GM21619 (cell line): Measurements from ENCODE around the gene SERPINI1.
A peak's percentile ranks its signal among the peaks of the same experiment; 100 is the strongest.

Experiments
- ATAC-seq: cut with Tn5 transposase; IDR thresholded peaks from one replicate; pipeline ENCODE4 v1.9.1; 2021; ENCODE audit not compliant: unreplicated experiment

The SERPINI1 gene

GRCh38 chr3:167843481-167843880, 108.0 kb downstream of the SERPINI1 start:
- ATAC-seq = no peak

DNA sequence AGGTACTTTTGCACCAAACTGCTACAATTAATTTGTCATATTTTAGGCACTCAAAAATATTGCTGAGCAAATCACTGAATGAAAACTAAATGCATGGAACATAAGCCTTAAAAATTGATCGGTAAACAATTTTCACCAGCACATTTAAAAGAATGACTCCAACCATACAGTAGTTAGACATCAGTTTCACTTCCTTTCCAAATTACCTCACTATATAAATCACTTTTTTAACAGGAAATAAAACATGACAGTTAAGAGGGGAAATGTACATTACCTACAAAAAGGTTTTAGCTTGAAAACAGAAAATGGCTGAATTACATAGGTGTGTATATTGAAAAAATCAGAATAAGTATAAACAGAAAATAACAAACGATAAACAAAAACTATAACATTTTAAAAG, 108.4 kb downstream of the SERPINI1 start:
- ATAC-seq = peak; percentile 56

DNA sequence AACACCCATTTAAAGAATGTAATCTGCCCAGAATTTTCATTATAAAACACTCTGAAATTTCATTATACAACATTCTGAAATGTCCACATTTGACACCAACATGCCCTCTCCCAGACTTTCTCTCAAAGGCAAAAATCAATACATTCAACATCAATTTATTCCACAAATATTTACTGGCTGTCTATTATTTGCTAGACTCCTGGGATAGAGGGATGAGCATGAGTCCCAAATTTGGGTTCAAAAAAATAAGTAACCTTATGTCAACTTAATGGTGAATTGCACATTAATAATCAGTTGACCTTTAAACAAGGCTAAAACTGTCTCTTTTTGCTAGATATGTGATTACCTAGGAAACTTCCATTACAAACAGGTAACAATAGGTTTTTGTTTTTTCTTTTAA, 109.0 kb downstream of the SERPINI1 start:
- ATAC-seq = no peak

- no peak for ATAC-seq
These were observed 115.7 kb downstream of the SERPINI1 start for GRCh38 chr3:167851171-167851570.

DNA sequence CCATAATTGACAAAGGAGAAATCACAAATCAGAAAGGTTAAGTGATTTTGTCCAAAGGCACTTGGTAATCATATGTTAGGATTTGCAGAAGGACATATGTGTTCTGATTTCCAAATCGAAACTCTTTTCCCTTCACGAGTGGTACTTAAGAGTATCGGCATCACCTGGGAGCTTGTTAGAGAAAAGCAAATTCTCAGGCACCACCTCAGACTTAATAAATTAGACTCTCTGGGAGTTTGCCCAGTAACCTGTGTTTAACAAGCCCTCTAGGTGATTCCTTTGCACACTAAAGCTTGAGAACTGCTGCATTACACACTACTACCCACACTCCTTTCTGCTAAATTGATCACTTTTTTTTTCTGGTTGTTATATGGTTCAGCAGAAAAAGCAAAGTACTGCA, 116.2 kb downstream of the SERPINI1 start:
- ATAC-seq = no peak

DNA sequence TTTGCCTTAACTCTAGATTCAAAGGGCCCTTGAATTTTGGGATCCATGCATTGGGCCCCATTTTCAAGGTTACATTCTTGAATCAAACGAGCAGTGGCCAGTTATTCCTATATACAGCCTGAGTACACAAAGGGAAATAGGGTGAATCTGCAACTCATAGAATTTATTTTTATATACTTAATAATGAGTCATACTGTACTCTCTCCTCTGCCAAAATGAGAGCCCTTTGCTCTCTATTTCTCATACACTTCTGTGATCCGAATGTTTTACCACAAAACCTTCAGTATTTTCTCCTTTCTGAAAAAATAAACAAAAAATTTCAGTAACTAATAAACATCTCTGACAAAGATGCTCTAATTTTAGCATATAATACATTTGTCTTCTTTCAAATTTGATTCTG, 116.7 kb downstream of the SERPINI1 start:
- ATAC-seq = no peak

- no peak for ATAC-seq
These were observed 118.5 kb downstream of the SERPINI1 start for GRCh38 chr3:167854063-167854462.

DNA sequence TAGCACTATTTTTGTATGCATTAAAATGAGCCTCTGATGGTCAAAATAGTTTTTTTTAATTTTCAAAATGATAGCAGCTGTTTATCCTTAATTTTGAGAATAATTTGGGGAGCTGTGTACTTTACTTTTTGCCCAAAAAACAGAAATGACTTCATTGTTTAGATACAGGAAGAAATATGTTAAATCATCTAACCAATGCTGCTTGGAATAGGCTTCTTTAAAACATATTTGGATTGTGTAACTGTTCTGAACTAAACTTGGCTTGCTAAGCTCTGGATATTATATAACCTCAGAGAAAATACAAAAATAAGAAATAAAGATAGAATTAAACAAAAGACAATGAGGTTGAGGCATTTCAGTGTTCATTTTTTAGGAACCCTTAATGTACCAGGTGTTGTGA, 119.3 kb downstream of the SERPINI1 start:
- ATAC-seq = no peak

- no peak for ATAC-seq
These were observed 119.8 kb downstream of the SERPINI1 start for GRCh38 chr3:167855306-167855705.

DNA sequence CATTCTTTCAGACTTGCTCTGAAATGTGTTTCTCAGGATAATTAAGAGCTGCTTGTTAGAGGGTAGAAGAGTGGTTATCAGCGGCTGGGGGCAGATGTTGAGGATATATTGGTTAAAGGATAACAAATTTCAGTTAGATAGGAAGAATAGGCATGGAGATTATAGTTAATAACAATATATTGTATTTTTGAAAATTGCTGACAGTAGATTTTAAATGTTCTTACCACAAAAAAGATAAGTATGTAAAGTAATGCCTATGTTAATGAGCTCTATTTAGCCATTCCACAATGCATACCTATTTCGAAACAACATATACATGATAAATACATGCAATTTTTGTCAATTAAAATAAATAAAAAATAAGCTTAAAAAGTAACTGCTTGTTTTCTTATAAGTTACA, 123.3 kb downstream of the SERPINI1 start:
- no peak for ATAC-seq

- ATAC-seq = no peak
These were observed 124.1 kb downstream of the SERPINI1 start for GRCh38 chr3:167859610-167860009.

DNA sequence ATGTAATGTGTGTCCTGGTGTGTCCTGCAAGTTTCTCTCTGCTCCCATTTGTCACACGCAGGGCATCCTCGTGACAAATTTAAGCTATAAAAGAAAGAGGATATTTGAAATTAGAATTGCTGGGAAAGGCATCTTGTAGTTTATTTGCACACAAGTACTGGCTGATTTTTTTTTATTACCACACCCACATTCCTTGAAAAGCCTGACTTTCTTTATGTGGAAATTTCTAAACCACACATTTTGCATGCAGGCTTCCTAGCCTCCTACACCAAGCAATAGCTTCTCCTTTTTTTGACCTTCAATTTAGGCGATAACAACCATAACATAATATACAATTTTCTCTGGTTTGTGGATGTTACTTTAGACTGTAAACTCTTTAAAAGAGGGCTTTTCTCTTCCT, 126.1 kb downstream of the SERPINI1 start:
- ATAC-seq = no peak

- no peak for ATAC-seq
These were observed 126.7 kb downstream of the SERPINI1 start for GRCh38 chr3:167862104-167862730.

- ATAC-seq = no peak
These were observed 128.5 kb downstream of the SERPINI1 start for GRCh38 chr3:167863811-167864551.

GRCh38 chr3:167864552-167864874, 129.0 kb downstream of the SERPINI1 start:
- no peak for ATAC-seq

GRCh38 chr3:167866331-167866730, 130.8 kb downstream of the SERPINI1 start:
- no peak for ATAC-seq

- ATAC-seq = no peak
These were observed 132.5 kb downstream of the SERPINI1 start for GRCh38 chr3:167867981-167868380.

- no peak for ATAC-seq
These were observed 134.7 kb downstream of the SERPINI1 start for GRCh38 chr3:167870181-167870580.

GRCh38 chr3:167870759-167871158, 135.2 kb downstream of the SERPINI1 start:
- ATAC-seq = no peak

GRCh38 chr3:167872032-167872431, 136.5 kb downstream of the SERPINI1 start:
- ATAC-seq = no peak

GRCh38 chr3:167872941-167873340, 137.4 kb downstream of the SERPINI1 start:
- ATAC-seq = no peak

DNA sequence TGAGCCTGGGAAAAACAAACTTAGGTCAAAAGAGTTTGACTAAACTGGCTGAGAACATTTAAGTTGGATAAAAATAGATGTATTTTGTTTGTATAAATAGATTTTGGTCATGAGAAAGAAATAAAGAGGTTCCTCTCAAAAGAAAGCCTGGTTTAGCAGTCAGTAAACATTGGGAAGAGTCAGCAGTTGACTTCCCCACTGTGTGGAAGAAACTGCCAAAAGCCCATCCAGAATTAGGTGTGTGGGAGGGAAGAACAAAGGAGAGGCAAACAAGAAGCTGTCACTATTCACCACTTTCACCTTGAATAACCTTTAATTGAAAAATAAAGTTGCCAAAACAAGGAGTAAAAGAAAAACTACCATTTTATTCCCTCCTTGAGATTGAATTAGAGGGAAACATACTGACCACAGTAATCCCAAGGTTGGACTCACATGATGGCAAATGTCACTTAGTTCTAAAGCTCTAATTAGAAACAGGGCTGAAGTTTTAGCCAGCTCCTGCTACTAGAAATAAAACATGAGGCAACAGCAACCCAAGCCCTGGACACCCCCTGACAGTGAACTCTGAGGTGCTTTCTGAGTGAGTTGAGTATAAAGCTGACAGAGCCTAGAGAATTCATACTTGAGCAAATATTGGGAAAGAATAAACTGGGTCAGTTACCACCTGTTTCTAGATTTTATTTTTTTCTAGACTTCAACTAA, 139.3 kb downstream of the SERPINI1 start:
- no peak for ATAC-seq
